Retinal pigment epithelial cell (primary cell): ENCODE data around the gene KIAA1549.

ENCODE experiments used
- DNase-seq: peaks from one replicate; pipeline ENCODE4 v3.0.0-alpha.2; 2010; ENCODE audit warnings: low read depth
- H3K4me3 ChIP-seq: 2 replicates; pipeline ENCODE4 v1.5.1; 2011; ENCODE audit warnings: mild to moderate bottlenecking, low read length, control low read depth, moderate library complexity
- CTCF ChIP-seq: conservative IDR thresholded peaks from 2 replicates; pipeline ENCODE4 v1.5.1; 2011; ENCODE audit warnings: low read depth, low read length, control low read depth, inconsistent platforms

KIAA1549 gene

DNA sequence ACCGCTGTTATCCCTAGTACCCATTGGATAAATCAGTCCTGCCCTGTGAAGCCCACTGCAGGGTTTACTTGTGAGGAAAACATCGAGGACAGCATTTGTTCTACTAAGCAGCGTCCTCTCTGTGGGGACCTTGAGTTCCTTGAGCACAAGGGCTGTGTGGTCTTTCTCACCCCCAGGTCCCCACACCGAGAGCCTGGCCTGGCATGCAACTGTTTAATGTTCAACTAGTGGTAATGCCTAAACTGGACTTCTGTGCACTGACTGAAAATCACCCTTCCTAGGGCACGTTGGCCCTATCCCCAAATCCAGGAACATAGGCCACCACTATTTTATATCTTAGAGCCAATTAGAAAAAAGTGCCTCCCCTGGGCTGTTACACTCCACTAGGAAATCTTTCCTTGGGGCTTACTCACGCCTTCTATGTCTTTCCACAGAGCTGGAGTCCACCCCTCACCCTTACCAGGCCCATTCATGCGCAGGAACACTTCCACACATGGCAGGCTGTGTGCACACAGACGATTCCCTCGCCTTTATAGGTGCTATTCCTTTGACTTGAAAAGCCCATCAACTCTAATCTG, 185.1 kb downstream of the KIAA1549 start:
- DNase-seq, result no peak
- TF ChIP-seq CTCF, result no peak

DNA sequence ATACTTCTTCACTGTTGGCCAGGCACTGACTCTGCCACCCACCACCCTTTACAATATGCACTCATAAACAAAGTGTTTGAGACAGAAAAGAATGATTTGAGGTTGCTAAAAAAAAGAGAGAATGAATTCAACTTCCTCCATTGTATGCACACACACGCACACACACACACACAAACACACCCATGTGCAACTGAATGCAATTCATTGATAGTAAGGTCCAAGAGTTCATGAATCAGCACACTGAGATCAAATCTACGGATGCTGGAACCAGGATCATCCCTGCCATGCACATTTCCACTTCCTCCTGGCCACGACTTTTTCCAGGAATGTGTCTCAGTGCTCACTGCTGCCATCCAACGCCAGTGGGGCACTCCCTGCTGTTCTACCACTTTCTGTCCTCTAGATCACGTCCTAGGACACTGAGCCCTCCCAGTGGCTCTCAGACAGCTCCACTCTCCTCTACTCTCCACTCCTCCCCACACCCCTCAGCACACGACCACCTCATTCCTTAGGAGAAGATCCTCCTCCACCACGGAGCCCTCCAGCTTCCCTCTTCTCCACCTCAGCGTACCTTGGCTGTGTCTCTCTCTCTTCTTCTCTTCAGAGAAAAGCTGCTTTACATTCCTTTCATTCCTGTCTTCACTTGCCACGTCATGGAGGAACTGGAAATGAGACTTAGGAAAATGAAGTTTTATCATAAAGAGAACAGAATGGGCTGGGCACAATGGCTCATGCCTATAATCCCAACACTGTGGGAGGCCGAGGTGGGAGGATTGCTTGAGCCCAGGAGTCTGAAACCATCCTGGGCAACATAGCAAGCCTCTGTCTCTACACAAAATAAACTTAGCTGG, 195.4 kb downstream of the KIAA1549 start:
- H3K4me3 ChIP-seq, result peak overlapping the region; percentile 23
- peak; percentile 29 for DNase-seq
- TF ChIP-seq CTCF, result peak; percentile 35

More for the DNA sequence above, 185.1 kb downstream of the KIAA1549 start:
- H3K4me3 ChIP-seq, result no peak overlapping the region

DNA sequence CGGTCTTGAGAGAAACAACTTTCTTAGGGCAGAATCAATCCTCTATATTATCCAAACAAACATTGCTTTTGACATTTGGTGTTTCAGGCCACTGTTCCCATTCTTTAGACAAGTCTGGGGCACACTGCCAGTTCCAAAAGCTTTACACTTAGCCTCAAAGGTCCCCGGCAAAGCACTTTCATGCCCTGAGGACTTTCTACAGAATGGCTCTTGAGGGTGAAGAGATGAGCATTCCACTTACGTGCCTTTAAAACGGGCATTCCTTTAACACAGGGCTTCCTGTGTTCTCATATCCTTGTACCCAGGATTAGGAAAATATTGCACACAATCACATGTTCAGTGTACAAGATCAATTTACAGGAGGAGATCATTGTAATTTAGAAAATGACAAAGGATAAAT, 196.5 kb downstream of the KIAA1549 start:
- no peak for TF ChIP-seq CTCF
- DNase-seq, result peak; percentile 18
- H3K4me3 ChIP-seq, result no peak overlapping the region
